Vagina (tissue), 2 donors: ENCODE data around the gene CCBE1. TPM values are rescaled to one million over a fixed set of nuclear protein-coding genes. Genes with fewer than 3 reads are reported as not detected.

Experiments
- DNase-seq, 2 donors: peaks; one replicate each; pipeline ENCODE4 v3.0.0-alpha.2; 2017; ENCODE audit errors: extremely low spot score in 2 of 2
- H3K27ac ChIP-seq: fragments of 200-600 bp; sonication (generic); one replicate; pipeline ENCODE4 v1.5.1; 2019
- H3K27me3 ChIP-seq: fragments of 200-600 bp; sonication (generic); one replicate; pipeline ENCODE4 v1.5.1; 2019
- H3K36me3 ChIP-seq, 2 donors: fragments of 200-600 bp; sonication (generic); one replicate each; pipeline ENCODE4 v1.5.1; 2017 to 2019
- H3K4me1 ChIP-seq: fragments of 200-600 bp; sonication (generic); one replicate; pipeline ENCODE4 v1.5.1; 2019
- H3K4me3 ChIP-seq, 2 donors: fragments of 200-600 bp; sonication (generic); 1 replicate in 1 of 2; 2 replicates in 1 of 2; pipeline ENCODE4 v1.5.1; 2016 to 2019
- H3K9me3 ChIP-seq: fragments of 200-600 bp; sonication (generic); one replicate; pipeline ENCODE4 v1.5.1; 2019
- CTCF ChIP-seq, 3 experiments: fragments of 450-650 bp in 2 of 3; fragments of 200-600 bp in 1 of 3; sonication (generic) in 1 of 3; IDR thresholded peaks; one replicate each; pipeline ENCODE4 v1.5.1; 2017 to 2019; ENCODE audit warnings: antibody characterized with exemption in 3 of 3, mild to moderate bottlenecking in 2 of 3, moderate library complexity in 2 of 3
- POLR2A ChIP-seq, 2 donors: fragments of 450-650 bp; IDR thresholded peaks; one replicate each; pipeline ENCODE4 v1.6.1; 2017; ENCODE audit warnings: antibody characterized with exemption in 2 of 2, mild to moderate bottlenecking in 2 of 2, moderate library complexity in 2 of 2
- POLR2AphosphoS5 ChIP-seq, 2 donors: sonication (generic); formaldehyde crosslinking; IDR thresholded peaks; one replicate each; pipeline ENCODE4 v1.9.0; 2017; ENCODE audit warnings: antibody characterized with exemption in 2 of 2, mild to moderate bottlenecking in 2 of 2, low read depth in 1 of 2; ENCODE audit not compliant: insufficient read depth in 1 of 2
- intact Hi-C: fragments of 100-400 bp; cut with DNase I; formaldehyde crosslinking; loops from one replicate; pipeline ENCODE4 v1.15.1; 2023
- total RNA-seq: library from RNA; depleted of rRNA; stranded (reverse); fragments of >200 nt; gene quantifications from one replicate; pipeline ENCODE4 v1.2.3, GENCODE V29; 2016

The CCBE1 gene
- total RNA-seq, 1 donor from 2014 or later, result 2.9 TPM

GRCh38 chr18:59505356-59505755 is 191.9 kb downstream of the CCBE1 start:
- intact Hi-C loops, result no loop called here
- DNase-seq, result no peak
- no peak overlapping the region for H3K27ac ChIP-seq
- TF ChIP-seq POLR2AphosphoS5 (IDR thresholded peaks at IDR 0.05; ENCODE audit: insufficient read depth in 1 of 2, low read depth in 1 of 2), result no peak
- no peak for TF ChIP-seq CTCF (IDR thresholded peaks at IDR 0.05)
- TF ChIP-seq POLR2A (IDR thresholded peaks at IDR 0.05), result no peak
- no peak overlapping the region for H3K4me3 ChIP-seq
- no peaks in the 10 kb centered on the region for H3K36me3 ChIP-seq
- H3K9me3 ChIP-seq, result no peaks in the 10 kb centered on the region
- H3K27me3 ChIP-seq, result no peaks in the 10 kb centered on the region
- H3K4me1 ChIP-seq, result peaks cover 32% of the 10 kb centered on the region

DNA sequence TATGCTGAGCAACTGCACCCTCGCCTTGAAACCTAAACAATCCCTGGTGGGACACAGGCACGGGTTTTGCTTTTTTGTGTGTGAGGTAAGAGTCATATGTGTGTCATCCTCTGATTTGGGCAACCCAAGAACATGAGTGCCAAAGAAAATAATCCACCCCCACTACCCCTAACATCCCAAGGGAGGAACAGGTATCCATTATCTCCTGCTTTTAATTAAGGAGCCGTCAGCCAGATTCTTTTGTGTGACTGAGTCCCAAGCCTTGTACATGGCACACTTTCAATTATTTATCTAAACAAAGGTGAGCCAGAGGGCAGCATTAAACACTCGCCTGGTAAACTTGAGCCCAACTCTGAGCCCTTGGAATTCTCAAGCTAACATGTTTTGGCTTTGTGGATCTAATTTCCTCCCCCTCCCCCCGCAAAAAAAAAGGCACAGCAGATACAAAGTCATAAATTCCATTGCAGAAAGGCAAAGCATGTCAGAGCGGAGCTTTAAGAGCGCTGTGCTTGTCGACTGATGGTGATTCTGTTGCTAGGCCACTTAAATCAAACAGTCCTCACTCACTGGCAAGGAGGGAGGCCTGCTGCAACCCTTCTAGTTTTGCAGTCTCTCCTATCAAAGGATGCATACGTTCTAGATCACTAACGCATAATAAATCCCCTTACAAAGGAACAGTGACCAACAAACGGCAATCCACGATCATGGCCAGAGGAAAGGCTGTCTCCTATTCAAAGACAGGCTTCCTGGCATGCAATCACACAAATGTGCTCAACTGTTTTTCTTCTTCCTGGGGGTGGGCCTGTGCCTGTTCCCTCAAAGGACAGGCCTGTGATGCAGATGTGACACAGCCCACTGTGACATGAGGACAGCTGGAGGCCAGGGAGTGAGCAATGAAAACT is 194.7 kb downstream of the CCBE1 start:
- no peaks in the 10 kb centered on the region for H3K36me3 ChIP-seq
- intact Hi-C loops, result no loop called here
- TF ChIP-seq POLR2AphosphoS5 (IDR thresholded peaks at IDR 0.05; ENCODE audit: insufficient read depth in 1 of 2, low read depth in 1 of 2), result peak in 1 of 2 donors; percentile 36
- TF ChIP-seq POLR2A (IDR thresholded peaks at IDR 0.05), result no peak
- no peak for TF ChIP-seq CTCF (IDR thresholded peaks at IDR 0.05)
- H3K4me3 ChIP-seq, result no peak overlapping the region
- peak overlapping the region; percentile 58 for H3K27ac ChIP-seq
- peaks cover 18% of the 10 kb centered on the region for H3K4me1 ChIP-seq
- H3K27me3 ChIP-seq, result no peaks in the 10 kb centered on the region
- no peaks in the 10 kb centered on the region for H3K9me3 ChIP-seq
- DNase-seq, result no peak

- H3K36me3 ChIP-seq, result no peaks in the 10 kb centered on the region
- intact Hi-C loops, result no loop called here
- no peaks in the 10 kb centered on the region for H3K27me3 ChIP-seq
- H3K27ac ChIP-seq, result peak overlapping the region; percentile 58
- no peaks in the 10 kb centered on the region for H3K9me3 ChIP-seq
- no peak for DNase-seq
- no peak overlapping the region for H3K4me3 ChIP-seq
- peaks cover 18% of the 10 kb centered on the region for H3K4me1 ChIP-seq
- TF ChIP-seq POLR2A (IDR thresholded peaks at IDR 0.05), result no peak
- TF ChIP-seq POLR2AphosphoS5 (IDR thresholded peaks at IDR 0.05; ENCODE audit: insufficient read depth in 1 of 2, low read depth in 1 of 2), result no peak
- no peak for TF ChIP-seq CTCF (IDR thresholded peaks at IDR 0.05)
These were observed 195.3 kb downstream of the CCBE1 start for GRCh38 chr18:59501920-59502273.

- Histone ChIP-seq H3K27me3 (no peaks in the 10 kb centered on the region), H3K36me3 (no peaks in the 10 kb centered on the region), H3K4me1 (peaks cover 18% of the 10 kb centered on the region), H3K27ac (no peak overlapping the region), H3K9me3 (no peaks in the 10 kb centered on the region), H3K4me3 (no peak overlapping the region)
- DNase-seq, result no peak
- intact Hi-C loops, result no loop called here
- no peak for TF ChIP-seq CTCF (IDR thresholded peaks at IDR 0.05)
- no peak for TF ChIP-seq POLR2A (IDR thresholded peaks at IDR 0.05)
- no peak for TF ChIP-seq POLR2AphosphoS5 (IDR thresholded peaks at IDR 0.05; ENCODE audit: insufficient read depth in 1 of 2, low read depth in 1 of 2)
These were observed 196.5 kb downstream of the CCBE1 start for GRCh38 chr18:59500765-59501164.

DNA sequence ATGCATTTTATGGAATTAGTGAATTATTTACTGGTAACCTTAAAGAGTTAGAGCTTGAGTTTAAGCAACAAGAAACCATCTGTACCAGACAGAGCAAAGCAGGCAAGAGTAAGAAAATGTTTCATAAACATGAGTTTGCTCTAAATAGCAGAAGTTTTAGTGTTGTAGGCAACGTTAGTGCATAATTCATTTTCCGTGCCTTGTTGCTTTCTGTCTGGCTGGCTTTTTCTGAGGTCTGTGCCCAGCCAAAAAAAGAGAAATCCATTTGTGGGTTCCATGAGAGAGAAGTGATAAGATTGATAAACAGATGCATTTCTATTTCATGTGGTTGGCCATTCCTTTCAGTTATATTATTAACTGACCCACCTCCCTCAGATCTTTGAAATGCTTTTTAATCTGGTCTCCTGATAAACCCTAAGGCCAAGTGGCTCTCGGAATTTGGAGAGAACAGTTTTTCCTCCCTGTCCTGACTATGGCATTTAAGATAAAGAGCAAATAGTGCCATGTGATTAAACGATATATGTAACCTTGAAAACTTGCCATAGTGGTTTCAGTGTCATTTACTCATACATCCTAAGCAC is 198.6 kb downstream of the CCBE1 start:
- H3K27ac ChIP-seq, result no peak overlapping the region
- H3K36me3 ChIP-seq, result no peaks in the 10 kb centered on the region
- H3K4me3 ChIP-seq, result no peak overlapping the region
- H3K4me1 ChIP-seq, result peaks cover 18% of the 10 kb centered on the region
- H3K9me3 ChIP-seq, result no peaks in the 10 kb centered on the region
- DNase-seq, result no peak
- TF ChIP-seq POLR2A (IDR thresholded peaks at IDR 0.05), result no peak
- TF ChIP-seq CTCF (IDR thresholded peaks at IDR 0.05), result no peak
- no peak for TF ChIP-seq POLR2AphosphoS5 (IDR thresholded peaks at IDR 0.05; ENCODE audit: insufficient read depth in 1 of 2, low read depth in 1 of 2)
- no peaks in the 10 kb centered on the region for H3K27me3 ChIP-seq
- intact Hi-C loops, result no loop called here
